Activated CD4-positive, alpha-beta T cell treated with anti-CD3 and anti-CD28 coated beads, Interleukin-2, amount 50 U/mL, for 24 hours (primary cell): Measurements from ENCODE around the gene GAGE13.
"Not testable (repeated sequence)": the region's sequence is repeated elsewhere in the genome, so short reads cannot be mapped to it uniquely, and the experiment has no call there.

Experiments used
- DNase-seq, 2 donors: peaks; one replicate each; pipeline ENCODE4 v3.0.0-alpha.2; 2020; ENCODE audit warnings: low read depth in 1 of 2, low spot score in 1 of 2

Gene GAGE13

DNA sequence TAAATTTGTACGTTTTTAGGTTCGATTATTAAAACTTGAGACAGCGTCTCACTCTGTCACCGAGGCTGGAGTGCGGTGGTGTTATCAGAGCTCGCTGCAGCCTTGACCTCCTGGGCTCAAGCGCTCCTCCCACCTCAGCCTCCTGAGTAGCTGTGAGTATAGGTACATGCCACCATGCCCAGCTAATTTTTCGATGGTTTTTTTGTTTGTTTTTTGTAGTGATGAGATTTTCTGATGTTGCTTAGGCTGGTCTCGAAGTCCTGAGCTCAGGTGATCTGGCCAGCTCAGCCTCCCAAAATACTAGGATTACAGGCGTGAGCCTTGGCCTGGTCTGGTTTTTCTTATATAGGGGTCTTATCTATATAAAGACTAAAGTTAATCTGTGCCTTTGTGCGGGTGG, 961 bp upstream of the GAGE13 start:
- not testable (repeated sequence) for DNase-seq

DNA sequence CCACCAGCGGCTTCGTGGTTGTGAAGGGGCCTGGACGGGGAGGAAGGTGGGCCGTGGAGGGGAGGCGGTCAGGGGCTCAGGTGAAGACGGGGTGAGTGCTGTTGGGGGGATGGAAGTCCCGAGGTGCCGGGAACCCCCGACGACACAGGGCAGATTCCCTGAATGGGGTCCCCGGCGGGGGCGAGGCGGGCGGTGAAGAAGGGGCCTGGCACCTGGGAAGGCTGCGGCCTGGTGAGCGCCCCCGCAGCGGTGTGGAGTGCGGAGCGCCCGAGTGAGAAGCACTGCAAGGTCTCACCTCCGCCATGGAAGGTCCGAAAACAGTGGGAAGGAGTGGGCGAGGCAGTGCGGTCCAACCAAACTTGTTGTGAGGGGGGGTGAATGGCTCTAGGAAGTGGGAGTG, 459 bp downstream of the GAGE13 start:
- not testable (repeated sequence) for DNase-seq

DNA sequence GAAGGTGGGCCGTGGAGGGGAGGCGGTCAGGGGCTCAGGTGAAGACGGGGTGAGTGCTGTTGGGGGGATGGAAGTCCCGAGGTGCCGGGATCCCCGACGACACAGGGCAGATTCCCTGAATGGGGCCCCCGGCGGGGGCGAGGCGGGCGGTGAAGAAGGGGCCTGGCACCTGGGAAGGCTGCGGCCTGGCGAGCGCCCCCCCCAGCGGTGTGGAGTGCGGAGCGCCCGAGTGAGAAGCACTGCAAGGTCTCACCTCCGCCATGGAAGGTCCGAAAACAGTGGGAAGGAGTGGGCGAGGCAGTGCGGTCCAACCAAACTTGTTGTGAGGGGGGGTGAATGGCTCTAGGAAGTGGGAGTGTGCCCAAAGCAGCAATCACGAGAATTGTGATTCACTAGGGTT, 10.1 kb downstream of the GAGE13 start:
- not testable (repeated sequence) for DNase-seq

GRCh38 chrX:49344496-49345175, 13.3 kb downstream of the GAGE13 start:
- DNase-seq = not testable (repeated sequence)

GRCh38 chrX:49345402-49345801, 14.0 kb downstream of the GAGE13 start:
- not testable (repeated sequence) for DNase-seq

DNA sequence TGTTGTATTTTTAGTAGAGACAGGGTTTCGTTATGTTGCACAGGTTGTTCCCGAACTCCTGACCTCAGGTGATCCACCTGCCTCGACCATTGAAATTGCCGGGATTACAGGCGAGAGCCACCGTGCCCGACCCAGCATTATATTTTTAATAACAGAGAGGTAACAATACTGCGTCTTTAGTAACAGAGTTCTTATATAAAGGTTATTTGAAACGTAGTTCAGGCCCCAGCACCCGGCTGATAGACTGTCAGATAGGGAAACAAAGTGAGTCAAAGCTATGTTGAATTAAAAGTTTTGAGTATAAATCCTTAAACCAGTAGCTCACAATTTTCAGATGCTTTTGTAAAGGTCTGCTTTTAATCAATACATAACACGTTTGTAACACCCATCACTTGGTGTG, 14.8 kb downstream of the GAGE13 start:
- DNase-seq = not testable (repeated sequence)
